GM18951 (cell line): ENCODE measurements around the gene TNS3.

Source experiments
- POLR2A ChIP-seq: IDR thresholded peaks from 4 replicates; pipeline ENCODE4 v1.6.1; 2011; ENCODE audit warnings: mild to moderate bottlenecking; ENCODE audit not compliant: insufficient read length, insufficient read depth; ENCODE audit errors: extremely low read depth
- in situ Hi-C: fragments of 300-500 bp; cut with MboI; formaldehyde crosslinking; loops from one replicate; pipeline ENCODE4 v1.12.0; 2022; ENCODE audit warnings: low sequenced_read_pairs, mixed read lengths, inconsistent platforms; ENCODE audit not compliant: unreplicated experiment

TNS3 gene

DNA sequence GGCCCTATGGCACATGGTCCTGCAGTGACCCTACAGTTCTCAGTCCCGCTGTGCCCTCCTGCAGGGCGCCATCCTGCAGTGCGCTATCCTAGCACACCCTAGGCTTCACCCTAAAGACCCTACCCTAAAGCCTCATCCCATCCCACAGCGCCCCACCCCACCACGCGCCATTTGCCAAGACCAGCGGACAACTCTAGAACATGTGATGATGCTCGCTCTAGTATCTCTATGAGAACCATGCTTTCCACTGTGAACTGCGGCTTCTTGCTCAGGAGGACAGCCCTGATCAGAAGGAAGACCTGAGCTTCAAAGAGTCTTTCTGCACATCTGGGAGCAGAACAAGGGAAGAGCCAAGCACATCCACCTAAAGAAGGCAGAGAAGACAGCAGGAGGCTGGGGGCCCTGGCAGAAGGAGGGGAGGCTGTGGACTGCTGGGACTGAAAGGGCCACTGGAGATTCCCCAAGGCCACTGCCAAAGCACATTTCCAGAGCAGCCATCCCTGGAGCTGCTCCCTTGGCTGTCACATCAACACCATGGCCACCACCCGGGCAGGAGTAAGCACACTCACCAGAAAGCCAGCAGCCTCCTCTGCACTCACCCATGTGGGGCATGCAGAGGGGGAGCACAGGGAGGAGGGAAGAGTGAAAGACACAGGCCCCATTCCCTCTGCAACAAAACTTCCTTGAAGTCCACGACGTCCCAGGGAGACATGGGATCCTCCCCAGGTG is 134.1 kb downstream of the TNS3 start:
- in situ Hi-C loops: loop anchor here (5.0 to 10.0 kb wide), 2 partner anchors 150 to 367 kb away; no protein-coding TSS in a partner anchor
- TF ChIP-seq POLR2A: no peak

GRCh38 chr7:47446871-47447466 is 134.9 kb downstream of the TNS3 start:
- TF ChIP-seq POLR2A: no peak
- in situ Hi-C loops: loop anchor here (5.0 to 10.0 kb wide), 2 partner anchors 150 to 368 kb away; no protein-coding TSS in a partner anchor

- in situ Hi-C loops: loop anchor here (5.0 to 10.0 kb wide), 2 partner anchors 153 to 370 kb away; no protein-coding TSS in a partner anchor
- TF ChIP-seq POLR2A: no peak
These were observed 137.4 kb downstream of the TNS3 start for GRCh38 chr7:47444376-47445098.

DNA sequence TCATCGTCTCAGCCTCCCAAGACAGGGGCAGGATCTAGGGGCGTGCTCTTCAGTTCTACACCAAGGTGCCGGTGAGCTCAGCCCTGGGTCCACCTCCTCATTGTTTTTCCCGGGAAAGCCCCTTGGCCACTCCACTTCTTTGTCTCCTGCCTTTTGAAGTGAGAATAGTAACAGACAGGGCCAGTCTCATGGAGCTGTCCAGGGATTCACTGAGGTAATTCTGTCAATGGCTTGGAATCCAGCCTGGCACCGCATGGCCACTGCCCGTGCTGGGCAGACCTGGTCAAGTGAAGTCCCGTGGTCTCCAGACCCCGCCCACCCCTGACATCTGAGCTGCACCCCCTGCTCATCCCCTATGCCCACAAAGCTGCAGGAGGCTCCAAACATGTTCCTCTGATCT is 138.9 kb downstream of the TNS3 start:
- no peak for TF ChIP-seq POLR2A
- in situ Hi-C loops: loop anchor here (10.0 kb wide), 1 partner anchor 372 kb away; no protein-coding TSS in a partner anchor

DNA sequence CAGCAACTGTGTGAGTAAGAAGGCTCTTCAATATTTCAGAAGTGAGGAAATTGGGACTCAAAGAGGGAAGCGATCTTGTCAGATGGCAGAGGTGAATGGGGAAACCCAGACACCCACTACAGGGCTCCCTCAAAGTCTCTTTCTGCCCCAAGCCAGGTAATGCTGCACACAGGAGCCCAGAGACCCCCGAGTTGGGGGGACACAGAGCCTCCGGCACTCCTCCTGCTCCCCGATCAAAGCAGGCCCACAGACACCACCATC is 139.4 kb downstream of the TNS3 start:
- TF ChIP-seq POLR2A: no peak
- in situ Hi-C loops: loop anchor here (10.0 kb wide), 1 partner anchor 372 kb away; no protein-coding TSS in a partner anchor

GRCh38 chr7:47441796-47442604 is 139.9 kb downstream of the TNS3 start:
- in situ Hi-C loops: loop anchor here (10.0 kb wide), 1 partner anchor 373 kb away; no protein-coding TSS in a partner anchor
- no peak for TF ChIP-seq POLR2A

- in situ Hi-C loops: loop anchor here (10.0 kb wide), 1 partner anchor 374 kb away; no protein-coding TSS in a partner anchor
These were observed 140.9 kb downstream of the TNS3 start for GRCh38 chr7:47441048-47441447.

DNA sequence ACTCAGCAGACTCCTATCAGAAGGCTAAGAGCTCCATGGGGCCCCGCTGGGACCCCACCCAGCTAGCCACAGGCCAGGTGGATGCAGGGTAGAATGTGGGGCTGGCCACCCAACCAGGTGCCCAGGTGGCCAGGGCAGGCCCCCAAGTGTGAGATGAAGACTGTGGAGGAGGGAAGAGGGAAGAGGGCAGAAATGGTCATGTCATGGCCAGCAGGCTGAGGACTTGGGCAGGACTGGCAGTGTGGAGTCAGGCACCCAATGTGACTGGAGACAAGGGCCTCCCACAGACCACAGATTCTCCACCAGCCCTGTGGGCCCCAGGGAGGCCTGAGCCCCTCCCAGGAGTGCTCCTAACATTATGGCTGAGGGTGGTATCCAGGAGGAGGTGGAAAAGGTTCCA is 141.6 kb downstream of the TNS3 start:
- TF ChIP-seq POLR2A: no peak
- in situ Hi-C loops: loop anchor here (10.0 kb wide), 1 partner anchor 374 kb away; no protein-coding TSS in a partner anchor

GRCh38 chr7:47439181-47439667 is 142.7 kb downstream of the TNS3 start:
- in situ Hi-C loops: no loop called here
- TF ChIP-seq POLR2A: no peak

- in situ Hi-C loops: no loop called here
- no peak for TF ChIP-seq POLR2A
These were observed 143.4 kb downstream of the TNS3 start for GRCh38 chr7:47438411-47439029.

DNA sequence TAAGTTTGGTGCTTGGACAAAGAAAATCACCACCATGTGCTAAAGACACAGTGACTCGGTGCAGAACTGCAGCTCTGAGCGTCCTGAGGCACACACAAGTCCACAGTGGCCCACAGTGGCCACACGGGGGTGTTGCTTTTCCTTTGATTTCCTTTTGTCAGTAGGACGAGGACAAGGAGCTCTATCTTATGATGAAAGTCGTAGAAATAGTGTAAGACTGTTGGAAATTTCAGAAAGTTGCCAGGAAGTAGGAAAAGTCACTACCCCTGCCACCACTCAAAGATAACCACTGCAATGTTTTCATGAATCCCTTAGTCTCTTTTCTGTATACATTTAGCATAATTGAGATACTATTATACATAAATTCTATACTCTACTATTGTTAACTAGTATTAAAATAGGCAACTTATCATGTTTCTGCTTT is 146.0 kb downstream of the TNS3 start:
- no peak for TF ChIP-seq POLR2A
- in situ Hi-C loops: no loop called here

- no peak for TF ChIP-seq POLR2A
- in situ Hi-C loops: no loop called here
These were observed 148.4 kb downstream of the TNS3 start for GRCh38 chr7:47433564-47433895.
